SK-N-SH (cell line): ENCODE results near the gene SLC2A4. TPM values are rescaled to one million over a fixed set of nuclear protein-coding genes. Genes with fewer than 3 reads are reported as not detected.

Experiments
- CTCF ChIA-PET: fragments of 300-600, 350-600 bp; formaldehyde crosslinking; extraction: SDS; loops from one replicate; lab custom pipeline; 2021; lab: Yijun Ruan, JAX
- POLR2A ChIA-PET: fragments of 350-600 bp; sonication (Branson Sonifier 250); formaldehyde crosslinking; extraction: SDS; loops from one replicate; lab custom pipeline; 2020; ENCODE audit warnings: antibody characterized with exemption, inconsistent platforms; lab: Yijun Ruan, JAX
- DNase-seq: peaks from one replicate; pipeline ENCODE4 v3.0.0; 2012
- H2AFZ ChIP-seq: fragments of 200-600 bp; sonication (generic); 2 replicates; pipeline ENCODE4 v1.8.1; 2016; ENCODE audit warnings: antibody characterized with exemption, mild to moderate bottlenecking, low read depth
- H3F3A ChIP-seq: fragments of 200-600 bp; sonication (generic); replicated peaks from 2 replicates; pipeline ENCODE3; 2016; ENCODE audit warnings: antibody characterized with exemption, mild to moderate bottlenecking; ENCODE audit not compliant: insufficient read depth
- H3K27ac ChIP-seq, 2 experiments: fragments of 200-500 bp in 1 of 2; fragments of 200-600 bp in 1 of 2; sonication (Bioruptor generic) in 1 of 2; sonication (generic), shearing (Covaris generic) in 1 of 2; 2 replicates each; pipeline versions ENCODE4 v1.5.1 to v1.6.1; 2014 to 2016; ENCODE audit warnings: low read depth in 2 of 2, inconsistent platforms in 1 of 2, low read length in 1 of 2, mild to moderate bottlenecking in 1 of 2, mixed read lengths in 1 of 2
- H3K27me3 ChIP-seq: fragments of 200-600 bp; sonication (generic), shearing (Covaris generic); 2 replicates; pipeline ENCODE4 v1.6.1; 2016; ENCODE audit warnings: mixed run types; ENCODE audit not compliant: insufficient read depth
- H3K36me3 ChIP-seq, 2 experiments: fragments of 200-500 bp in 1 of 2; fragments of 200-600 bp in 1 of 2; sonication (Bioruptor generic) in 1 of 2; sonication (generic) in 1 of 2; replicated peaks in 1 of 2; 2 replicates each; pipeline versions ENCODE3 to v1.5.1; 2014 to 2016; ENCODE audit warnings: low read length in 1 of 2, mild to moderate bottlenecking in 1 of 2; ENCODE audit not compliant: insufficient read depth in 2 of 2, control insufficient read depth in 1 of 2
- H3K4me1 ChIP-seq, 2 experiments: fragments of 200-500 bp in 1 of 2; fragments of 200-600 bp in 1 of 2; sonication (Bioruptor generic) in 1 of 2; sonication (generic), shearing (Covaris generic) in 1 of 2; 2 replicates each; pipeline versions ENCODE4 v1.5.1 to v1.6.1; 2014 to 2016; ENCODE audit warnings: low read depth in 1 of 2, low read length in 1 of 2, mixed run types in 1 of 2; ENCODE audit not compliant: insufficient read depth in 2 of 2, control insufficient read depth in 1 of 2
- H3K4me2 ChIP-seq: fragments of 200-600 bp; sonication (generic), shearing (Covaris generic); 2 replicates; pipeline ENCODE4 v1.6.1; 2017; ENCODE audit warnings: mixed run types
- H3K4me3 ChIP-seq, 2 experiments: fragments of 200-500 bp in 1 of 2; fragments of 200-600 bp in 1 of 2; sonication (Bioruptor generic) in 1 of 2; sonication (generic), shearing (Covaris generic) in 1 of 2; 2 replicates each; pipeline versions ENCODE4 v1.5.1 to v1.8.1; 2014 to 2016; ENCODE audit warnings: low read depth in 2 of 2, inconsistent platforms in 1 of 2, low read length in 1 of 2, mild to moderate bottlenecking in 1 of 2, mixed read lengths in 1 of 2, moderate library complexity in 1 of 2
- H3K79me2 ChIP-seq: fragments of 200-600 bp; sonication (generic); 2 replicates; pipeline ENCODE4 v1.8.1; 2017; ENCODE audit warnings: mild to moderate bottlenecking; ENCODE audit not compliant: insufficient read depth
- H3K9ac ChIP-seq: fragments of 200-600 bp; sonication (generic); 2 replicates; pipeline ENCODE4 v1.6.1; 2017; ENCODE audit warnings: mixed run types
- H3K9me2 ChIP-seq: fragments of 200-600 bp; sonication (generic); 2 replicates; pipeline ENCODE4 v1.6.1; 2017; ENCODE audit warnings: mixed run types
- H3K9me3 ChIP-seq: fragments of 200-600 bp; sonication (generic); 2 replicates; pipeline ENCODE4 v1.6.1; 2017; ENCODE audit warnings: mixed run types, mild to moderate bottlenecking, moderate library complexity
- H4K20me1 ChIP-seq: fragments of 200-600 bp; sonication (generic); 2 replicates; pipeline ENCODE4 v1.6.1; 2017; ENCODE audit warnings: mild to moderate bottlenecking, mixed run types; ENCODE audit not compliant: insufficient read depth
- CHD2 ChIP-seq: fragments of 150-350 bp; IDR thresholded peaks from 2 replicates; pipeline ENCODE4 v1.6.1; 2018; ENCODE audit warnings: low read length; ENCODE audit not compliant: partially characterized antibody
- CTCF ChIP-seq: fragments of 200-600 bp; sonication (generic); IDR thresholded peaks from 2 replicates; pipeline ENCODE4 v1.6.1; 2017; ENCODE audit warnings: antibody characterized with exemption, mild to moderate bottlenecking, moderate library complexity
- ELF1 ChIP-seq: IDR thresholded peaks from 2 replicates; pipeline ENCODE4 v1.4.0; 2012
- FOXM1 ChIP-seq: IDR thresholded peaks from 2 replicates; pipeline ENCODE4 v1.4.0; 2012; ENCODE audit warnings: low read depth, mild to moderate bottlenecking
- NRF1 ChIP-seq: IDR thresholded peaks from 2 replicates; pipeline ENCODE4 v1.6.1; 2012; ENCODE audit warnings: low read depth, mild to moderate bottlenecking, low read length
- RAD21 ChIP-seq: IDR thresholded peaks from 2 replicates; pipeline ENCODE4 v1.6.1; 2012; ENCODE audit warnings: mild to moderate bottlenecking, low read length
- SMC3 ChIP-seq: IDR thresholded peaks from 2 replicates; pipeline ENCODE4 v1.6.1; 2012; ENCODE audit warnings: low read depth, low read length, improper control_type of control experiment
- TCF12 ChIP-seq: IDR thresholded peaks from 2 replicates; pipeline ENCODE4 v1.4.0; 2012
- WGBS: methylation state at CpG from one replicate; pipeline ENCODE4 v1.1.6; 2017; ENCODE audit warnings: low lambda C conversion rate; 5-methylcytosine and 5-hydroxymethylcytosine counted together
- polyA plus RNA-seq, 3 experiments: library from polyadenylated mRNA; depleted of rRNA; stranded (reverse); fragments of >200 nt; gene quantifications; 2 replicates each; pipeline ENCODE4 v1.2.3, GENCODE V29; 2012

The SLC2A4 gene
- polyA plus RNA-seq, 1 of the 3 experiments (the other 2 are of a cell fraction), result 0.44 TPM

GRCh38 chr17:7322520-7323194 lies 41.1 kb downstream of the SLC2A4 start:
- H3K9me3 ChIP-seq, result no peaks in the 10 kb centered on the region
- no peaks in the 10 kb centered on the region for H3K27me3 ChIP-seq
- no peak overlapping the region for H3K4me2 ChIP-seq
- H3K9ac ChIP-seq, result no peak overlapping the region
- no peak for TF ChIP-seq ELF1
- H3K9me2 ChIP-seq, result no peaks in the 10 kb centered on the region
- no peak overlapping the region for H2AFZ ChIP-seq
- ChIA-PET POLR2A (no interaction called here), CTCF (interaction anchor here (1.1 to 8.4 kb wide), 4 partner anchors 13 to 40 kb away, joined by 3 to 55 read pairs (median 16); partner anchors contain the start of gene ACAP1)
- no peaks in the 10 kb centered on the region for H4K20me1 ChIP-seq
- peaks cover 0 to 3% of the 10 kb centered on the region in 2 experiments; a peak in 1 of 4 replicates for H3K4me1 ChIP-seq
- no peaks in the 10 kb centered on the region for H3F3A ChIP-seq
- H3K4me3 ChIP-seq, result no peak overlapping the region
- WGBS, result 99% methylated on average over 12 of the region's 22 CpGs
- peaks cover 4% of the 10 kb centered on the region; the same call in 1 of the 2 replicates for H3K79me2 ChIP-seq
- H3K36me3 ChIP-seq, result peaks cover 5 to 67% of the 10 kb centered on the region in 2 experiments
- DNase-seq, result no peak
- no peak overlapping the region for H3K27ac ChIP-seq

GRCh38 chr17:7323731-7324437 lies 42.4 kb downstream of the SLC2A4 start:
- Histone ChIP-seq H3K4me1 (peaks cover 0 to 7% of the 10 kb centered on the region in 2 experiments; a peak in 1 of 4 replicates), H3F3A (no peaks in the 10 kb centered on the region), H3K36me3 (peaks cover 5 to 61% of the 10 kb centered on the region in 2 experiments), H2AFZ (no peak overlapping the region), H4K20me1 (no peaks in the 10 kb centered on the region), H3K9me2 (no peaks in the 10 kb centered on the region), H3K4me2 (no peak overlapping the region), H3K9ac (no peak overlapping the region), H3K9me3 (no peaks in the 10 kb centered on the region), H3K27me3 (no peaks in the 10 kb centered on the region), H3K4me3 (no peak overlapping the region; a peak in 1 of 4 replicates), H3K79me2 (peaks cover 17% of the 10 kb centered on the region; the same call in 1 of the 2 replicates), H3K27ac (no peak overlapping the region)
- POLR2A ChIA-PET, result no interaction called here
- TF ChIP-seq TCF12 (no peak), NRF1 (no peak), CTCF (peak; percentile 82), RAD21 (peak; percentile 57), SMC3 (peak; percentile 71)
- WGBS, result 86% methylated on average over 26 of the region's 39 CpGs
- peak; percentile 90 for DNase-seq
- CTCF ChIA-PET, result interaction anchor here (0.6 to 8.4 kb wide), 12 partner anchors 8 to 237 kb away, joined by 3 to 55 read pairs (median 4); partner anchors contain the start of genes ACAP1, GPS2 and SENP3

GRCh38 chr17:7324438-7324779 lies 42.9 kb downstream of the SLC2A4 start:
- H3K9me2 ChIP-seq, result no peaks in the 10 kb centered on the region
- peaks cover 17% of the 10 kb centered on the region; the same call in 1 of the 2 replicates for H3K79me2 ChIP-seq
- no peaks in the 10 kb centered on the region for H3K27me3 ChIP-seq
- H3F3A ChIP-seq, result no peaks in the 10 kb centered on the region
- no peaks in the 10 kb centered on the region for H4K20me1 ChIP-seq
- no peak overlapping the region for H3K27ac ChIP-seq
- 0 out of 2 replicates have a peak, but pooled peaks have one; percentile 33 for TF ChIP-seq CTCF
- no peak for TF ChIP-seq FOXM1
- no peak for TF ChIP-seq CHD2
- TF ChIP-seq RAD21, result no peak
- H3K9ac ChIP-seq, result no peak overlapping the region
- WGBS, result 78% methylated on average over 3 of the region's 3 CpGs
- POLR2A ChIA-PET, result no interaction called here
- no peak overlapping the region; a peak in 1 of 4 replicates for H3K4me3 ChIP-seq
- peaks cover 0 to 7% of the 10 kb centered on the region in 2 experiments; a peak in 1 of 4 replicates for H3K4me1 ChIP-seq
- DNase-seq, result no peak
- no peak overlapping the region for H3K4me2 ChIP-seq
- H2AFZ ChIP-seq, result no peak overlapping the region
- H3K9me3 ChIP-seq, result no peaks in the 10 kb centered on the region
- H3K36me3 ChIP-seq, result peaks cover 5 to 58% of the 10 kb centered on the region in 2 experiments
- CTCF ChIA-PET, result interaction anchor here (0.6 to 8.4 kb wide), 17 partner anchors 9 to 279 kb away, joined by 3 to 55 read pairs (median 4); partner anchors contain the start of genes ACAP1, DVL2, GPS2 and SENP3
